Parathyroid adenoma (tissue), 2 donors: ENCODE measurements around the gene UBE2H.

Experiments used
- H2AFZ ChIP-seq: fragments of 300-600 bp; sonication (generic); one replicate; pipeline ENCODE4 v1.7.0; 2017; ENCODE audit warnings: antibody characterized with exemption, mild to moderate bottlenecking
- H3K27ac ChIP-seq: fragments of 300-600 bp; sonication (generic); one replicate; pipeline ENCODE4 v1.7.0; 2017
- H3K27me3 ChIP-seq: fragments of 300-600 bp; sonication (generic); one replicate; pipeline ENCODE4 v1.7.0; 2017; ENCODE audit warnings: low read length; ENCODE audit not compliant: control insufficient read depth, insufficient read depth
- H3K36me3 ChIP-seq: fragments of 300-600 bp; sonication (generic); one replicate; pipeline ENCODE4 v1.7.0; 2017; ENCODE audit warnings: low read length; ENCODE audit not compliant: control insufficient read depth, insufficient read depth
- H3K4me1 ChIP-seq: fragments of 300-600 bp; sonication (generic); one replicate; pipeline ENCODE4 v1.7.0; 2017; ENCODE audit warnings: control low read depth
- H3K4me2 ChIP-seq: fragments of 300-600 bp; sonication (generic); one replicate; pipeline ENCODE4 v1.7.0; 2017; ENCODE audit warnings: low read length
- H3K4me3 ChIP-seq: fragments of 300-600 bp; sonication (generic); one replicate; pipeline ENCODE4 v1.7.0; 2017; ENCODE audit warnings: low read depth, low read length
- H3K79me2 ChIP-seq: fragments of 300-600 bp; sonication (generic); one replicate; pipeline ENCODE4 v1.7.0; 2017; ENCODE audit warnings: control low read depth
- H3K9ac ChIP-seq: fragments of 300-600 bp; sonication (generic); one replicate; pipeline ENCODE4 v1.7.0; 2017; ENCODE audit warnings: mild to moderate bottlenecking
- H3K9me3 ChIP-seq: fragments of 300-600 bp; sonication (generic); one replicate; pipeline ENCODE4 v1.7.0; 2017; ENCODE audit warnings: low read length; ENCODE audit not compliant: control insufficient read depth
- CTCF ChIP-seq: fragments of 300-600 bp; sonication (generic); IDR thresholded peaks from one replicate; pipeline ENCODE4 v1.7.0; 2017; ENCODE audit warnings: antibody characterized with exemption, mild to moderate bottlenecking
- donor health status: primary hyperparathyroidism.

UBE2H gene

GRCh38 chr7:129853661-129854268 lies 99.0 kb downstream of the UBE2H start:
- peak overlapping the region; percentile 48 for H3K4me2 ChIP-seq
- H3K4me3 ChIP-seq: no peak overlapping the region
- H3K27ac ChIP-seq: peak overlapping the region; percentile 55
- peaks cover 19% of the 10 kb centered on the region for H3K79me2 ChIP-seq
- H3K4me1 ChIP-seq: peaks cover 22% of the 10 kb centered on the region
- no peaks in the 10 kb centered on the region for H3K27me3 ChIP-seq
- H3K9me3 ChIP-seq: no peaks in the 10 kb centered on the region
- H2AFZ ChIP-seq: no peak overlapping the region
- no peaks in the 10 kb centered on the region for H3K36me3 ChIP-seq
- H3K9ac ChIP-seq: no peak overlapping the region
- TF ChIP-seq CTCF: no peak

DNA sequence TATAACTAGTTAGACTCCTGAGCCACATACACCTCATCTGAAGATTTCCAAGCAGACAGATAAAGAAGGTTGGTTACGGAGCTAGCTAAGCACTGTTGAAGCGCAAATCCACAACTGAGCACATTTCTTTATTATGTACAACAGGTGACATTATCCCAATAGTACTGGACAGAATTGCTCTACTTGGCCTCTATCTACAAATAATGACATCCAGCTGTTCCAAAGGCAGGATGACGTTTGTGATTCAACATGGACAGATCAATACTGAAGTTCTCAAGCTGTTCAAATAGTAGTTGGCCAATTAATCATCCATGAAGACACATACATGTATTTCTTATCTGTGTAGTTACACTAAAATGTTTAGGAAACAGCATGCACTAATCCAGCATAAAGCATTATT lies 101.0 kb downstream of the UBE2H start:
- Histone ChIP-seq H3K27ac (no peak overlapping the region), H2AFZ (no peak overlapping the region), H3K4me1 (peaks cover 22% of the 10 kb centered on the region), H3K9ac (no peak overlapping the region), H3K4me2 (no peak overlapping the region), H3K9me3 (no peaks in the 10 kb centered on the region), H3K79me2 (peaks cover 19% of the 10 kb centered on the region), H3K36me3 (no peaks in the 10 kb centered on the region), H3K27me3 (no peaks in the 10 kb centered on the region), H3K4me3 (no peak overlapping the region)
- no peak for TF ChIP-seq CTCF

- no peak overlapping the region for H3K27ac ChIP-seq
- peaks cover 19% of the 10 kb centered on the region for H3K4me1 ChIP-seq
- H3K27me3 ChIP-seq: no peaks in the 10 kb centered on the region
- TF ChIP-seq CTCF: no peak
- H3K4me2 ChIP-seq: no peak overlapping the region
- H3K79me2 ChIP-seq: peaks cover 19% of the 10 kb centered on the region
- H2AFZ ChIP-seq: no peak overlapping the region
- H3K9me3 ChIP-seq: no peaks in the 10 kb centered on the region
- H3K9ac ChIP-seq: no peak overlapping the region
- H3K36me3 ChIP-seq: no peaks in the 10 kb centered on the region
- H3K4me3 ChIP-seq: no peak overlapping the region
Observed at GRCh38 chr7:129851174-129851573, 101.6 kb downstream of the UBE2H start.

DNA sequence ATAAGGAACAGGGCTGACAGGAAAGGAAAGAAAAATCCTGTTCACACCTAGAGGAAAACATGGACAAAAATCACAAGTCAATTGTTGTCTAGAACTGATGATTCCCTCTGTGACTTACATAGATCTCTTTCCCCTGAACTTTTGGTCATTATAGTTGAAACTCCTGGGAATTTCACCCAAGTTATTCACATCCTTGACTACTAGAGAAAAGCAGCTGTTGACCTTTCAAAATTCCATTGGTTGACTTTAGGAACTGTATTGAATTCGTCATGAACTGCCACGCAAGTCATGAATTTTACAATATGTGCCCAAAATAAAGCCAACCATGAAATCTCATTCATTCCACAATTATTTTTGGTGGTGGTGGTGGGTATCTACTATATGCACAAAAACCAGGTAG lies 104.3 kb downstream of the UBE2H start:
- no peak overlapping the region for H3K27ac ChIP-seq
- peaks cover 27% of the 10 kb centered on the region for H3K79me2 ChIP-seq
- H3K36me3 ChIP-seq: no peaks in the 10 kb centered on the region
- H3K27me3 ChIP-seq: no peaks in the 10 kb centered on the region
- H3K9ac ChIP-seq: no peak overlapping the region
- H3K4me2 ChIP-seq: no peak overlapping the region
- no peak overlapping the region for H2AFZ ChIP-seq
- H3K4me3 ChIP-seq: no peak overlapping the region
- H3K9me3 ChIP-seq: no peaks in the 10 kb centered on the region
- TF ChIP-seq CTCF: no peak
- H3K4me1 ChIP-seq: peaks cover 13% of the 10 kb centered on the region

GRCh38 chr7:129845972-129846327 lies 106.8 kb downstream of the UBE2H start:
- Histone ChIP-seq H3K9me3 (no peaks in the 10 kb centered on the region), H2AFZ (no peak overlapping the region), H3K9ac (no peak overlapping the region), H3K36me3 (no peaks in the 10 kb centered on the region), H3K27me3 (no peaks in the 10 kb centered on the region), H3K4me1 (peaks cover 6% of the 10 kb centered on the region), H3K4me2 (no peak overlapping the region), H3K79me2 (peaks cover 21% of the 10 kb centered on the region), H3K27ac (no peak overlapping the region), H3K4me3 (no peak overlapping the region)
- no peak for TF ChIP-seq CTCF
